GM20431 (cell line): ENCODE data around the gene OR1F1.

Experiments used
- in situ Hi-C: fragments of 300-500 bp; cut with MseI, MboI; formaldehyde crosslinking; loops from one replicate; pipeline ENCODE4 v1.15.0; 2020; ENCODE audit warnings: low sequenced_read_pairs; ENCODE audit not compliant: unreplicated experiment

Gene OR1F1

GRCh38 chr16:3235856-3236669 lies 48.1 kb downstream of the OR1F1 start:
- in situ Hi-C loops, result no loop called here

- in situ Hi-C loops, result no loop called here
These were observed 53.8 kb downstream of the OR1F1 start for GRCh38 chr16:3241761-3242160.

- in situ Hi-C loops, result no loop called here
These were observed 54.7 kb downstream of the OR1F1 start for GRCh38 chr16:3242709-3243108.

GRCh38 chr16:3243882-3244281 lies 55.9 kb downstream of the OR1F1 start:
- in situ Hi-C loops, result no loop called here

- in situ Hi-C loops, result no loop called here
These were observed 58.0 kb downstream of the OR1F1 start for GRCh38 chr16:3246002-3246401.

GRCh38 chr16:3246876-3247275 lies 58.9 kb downstream of the OR1F1 start:
- in situ Hi-C loops, result no loop called here

- in situ Hi-C loops, result no loop called here
These were observed 60.6 kb downstream of the OR1F1 start for GRCh38 chr16:3248596-3248995.

GRCh38 chr16:3249020-3249419 lies 61.0 kb downstream of the OR1F1 start:
- in situ Hi-C loops, result no loop called here

- in situ Hi-C loops, result no loop called here
These were observed 61.4 kb downstream of the OR1F1 start for GRCh38 chr16:3249451-3249850.

- in situ Hi-C loops, result no loop called here
These were observed 65.0 kb downstream of the OR1F1 start for GRCh38 chr16:3252967-3253366.

- in situ Hi-C loops, result no loop called here
These were observed 66.3 kb downstream of the OR1F1 start for GRCh38 chr16:3254309-3254708.
